ENCODE data around the gene LMO2. TPM values are rescaled to one million over a fixed set of nuclear protein-coding genes. Genes with fewer than 3 reads are reported as not detected.
"Not testable (repeated sequence)": the region's sequence is repeated elsewhere in the genome, so short reads cannot be mapped to it uniquely, and the experiment has no call there.

Gene LMO2
- total and polyA plus RNA-seq, 9 donors, result 6.9 to 48.2 (median 13.5) TPM

- Histone ChIP-seq H3K4me1 (ENCODE audit: insufficient read depth) (peaks cover 2% of the 10 kb centered on the region), H3K4me3 (no peak overlapping the region), H3K27me3 (no peaks in the 10 kb centered on the region), H3K36me3 (no peaks in the 10 kb centered on the region), H3K27ac (no peak overlapping the region), H3K9me3 (no peaks in the 10 kb centered on the region)
- no peak for TF ChIP-seq EP300 (IDR thresholded peaks at IDR 0.05)
- no peak for TF ChIP-seq POLR2A (IDR thresholded peaks at IDR 0.05)
- TF ChIP-seq CTCF (IDR thresholded peaks at IDR 0.05), result no peak
- intact Hi-C loops (cut with DNase I), result loop anchor here in 1 of 4 donors (10.0 kb wide), 1 partner anchor 462 kb away; no protein-coding TSS in a partner anchor
- WGBS, 3 donors, result 89 to 93% (median 90%) methylated on average over 4 of the region's 4 CpGs
- no peak for DNase-seq
Measured at GRCh38 chr11:33827206-33827605, 64.7 kb downstream of the LMO2 start.

GRCh38 chr11:33825854-33826560, 65.9 kb downstream of the LMO2 start:
- Histone ChIP-seq H3K4me1 (ENCODE audit: insufficient read depth) (peaks cover 2% of the 10 kb centered on the region), H3K27me3 (no peaks in the 10 kb centered on the region), H3K9me3 (no peaks in the 10 kb centered on the region), H3K27ac (no peak overlapping the region), H3K4me3 (no peak overlapping the region), H3K36me3 (no peaks in the 10 kb centered on the region)
- intact Hi-C loops (cut with DNase I), result loop anchor here in 1 of 4 donors (10.0 kb wide), 1 partner anchor 461 kb away; no protein-coding TSS in a partner anchor
- WGBS, 3 donors, result 74 to 90% (median 87%) methylated on average over 3 of the region's 3 CpGs
- TF ChIP-seq EP300 (IDR thresholded peaks at IDR 0.05), result no peak
- no peak for TF ChIP-seq CTCF (IDR thresholded peaks at IDR 0.05)
- TF ChIP-seq POLR2A (IDR thresholded peaks at IDR 0.05), result no peak
- DNase-seq, result no peak

- WGBS, 3 donors, result 31 to 66% (median 54%) methylated on average over 3 of the region's 3 CpGs
- H3K27me3 ChIP-seq; H3K36me3 ChIP-seq; H3K4me3 ChIP-seq; DNase-seq; H3K9me3 ChIP-seq; H3K4me1 ChIP-seq (ENCODE audit: insufficient read depth); H3K27ac ChIP-seq: not testable (repeated sequence)
- intact Hi-C loops (cut with DNase I), result loop anchor here in 1 of 4 donors (10.0 kb wide), 1 partner anchor 458 kb away; no protein-coding TSS in a partner anchor
Measured at GRCh38 chr11:33822981-33823380, 68.9 kb downstream of the LMO2 start.

GRCh38 chr11:33819278-33820035, 72.4 kb downstream of the LMO2 start:
- Histone ChIP-seq H3K9me3 (no peaks in the 10 kb centered on the region), H3K36me3 (no peaks in the 10 kb centered on the region), H3K27ac (no peak overlapping the region), H3K4me1 (ENCODE audit: insufficient read depth) (no peaks in the 10 kb centered on the region), H3K27me3 (no peaks in the 10 kb centered on the region), H3K4me3 (no peak overlapping the region)
- TF ChIP-seq EP300 (IDR thresholded peaks at IDR 0.05) (no peak), CTCF (IDR thresholded peaks at IDR 0.05) (no peak), POLR2A (IDR thresholded peaks at IDR 0.05) (no peak)
- intact Hi-C loops (cut with DNase I), result loop anchor here in 1 of 4 donors (10.0 kb wide), 1 partner anchor 455 kb away; no protein-coding TSS in a partner anchor
- DNase-seq, result no peak
- 54 to 61% (median 55%) methylated on average over 16 of the region's 16 CpGs for WGBS, 3 donors

Other genes with a start within 250 kb of the LMO2 start
- gene C11orf91, start 191.2 kb downstream of the LMO2 start, total RNA-seq, result under 1 TPM in 1 of 7 donors, not detected in 6; 0.61 TPM
- gene C11orf91, start 191.2 kb downstream of the LMO2 start, polyA plus RNA-seq, result not detected
- gene CD59, start 155.7 kb downstream of the LMO2 start, total RNA-seq, result 100 to 1,000 TPM in 6 of 7 donors, 10 to 100 TPM in 1; 73.0 to 394 (median 288) TPM
- gene CD59, start 155.7 kb downstream of the LMO2 start, polyA plus RNA-seq, result 100 to 1,000 TPM; 199 to 807 TPM
- gene FBXO3, start 117.6 kb downstream of the LMO2 start, total RNA-seq, result 10 to 100 TPM; 30.0 to 43.0 (median 34.3) TPM
- gene FBXO3, start 117.6 kb downstream of the LMO2 start, polyA plus RNA-seq, result 10 to 100 TPM; 25.2 to 33.2 TPM
- gene CAPRIN1, start 159.7 kb upstream of the LMO2 start, total RNA-seq, result 100 to 1,000 TPM; 107 to 196 (median 160) TPM
- gene CAPRIN1, start 159.7 kb upstream of the LMO2 start, polyA plus RNA-seq, result 100 to 1,000 TPM in 1 of 2 donors, 10 to 100 TPM in 1; 74.2 to 214 TPM
- 10 to 100 TPM; 20.5 to 60.9 (median 49.1) TPM for gene NAT10, start 213.6 kb upstream of the LMO2 start, total RNA-seq
- 10 to 100 TPM; 19.8 to 60.2 TPM for gene NAT10, start 213.6 kb upstream of the LMO2 start, polyA plus RNA-seq